ENCODE measurements around the gene COG5. TPM values are rescaled to one million over a fixed set of nuclear protein-coding genes. Genes with fewer than 3 reads are reported as not detected.

Gene COG5
- total RNA-seq, 1 donor from 2014 or later: 44.7 TPM

DNA sequence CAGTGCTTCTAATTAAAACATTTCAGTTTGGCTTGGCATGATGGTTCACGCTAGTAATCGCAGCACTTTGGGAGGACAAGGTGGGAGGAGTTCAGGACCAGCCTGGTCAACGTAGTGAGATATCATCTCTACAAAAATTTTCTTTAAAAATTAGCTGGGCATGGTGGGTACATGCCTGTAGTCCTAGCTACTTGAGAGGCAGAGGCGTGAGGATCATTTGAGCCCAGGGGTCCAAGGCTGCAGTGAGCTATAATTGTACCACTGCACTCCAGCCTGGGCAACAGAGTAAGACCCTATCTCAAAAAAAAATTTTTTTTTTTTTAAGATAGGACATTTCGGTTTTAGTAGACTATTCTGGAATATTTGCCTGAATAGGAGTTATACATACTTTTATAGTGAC lies 382.5 kb downstream of the COG5 start:
- TF ChIP-seq, protein P1, sequence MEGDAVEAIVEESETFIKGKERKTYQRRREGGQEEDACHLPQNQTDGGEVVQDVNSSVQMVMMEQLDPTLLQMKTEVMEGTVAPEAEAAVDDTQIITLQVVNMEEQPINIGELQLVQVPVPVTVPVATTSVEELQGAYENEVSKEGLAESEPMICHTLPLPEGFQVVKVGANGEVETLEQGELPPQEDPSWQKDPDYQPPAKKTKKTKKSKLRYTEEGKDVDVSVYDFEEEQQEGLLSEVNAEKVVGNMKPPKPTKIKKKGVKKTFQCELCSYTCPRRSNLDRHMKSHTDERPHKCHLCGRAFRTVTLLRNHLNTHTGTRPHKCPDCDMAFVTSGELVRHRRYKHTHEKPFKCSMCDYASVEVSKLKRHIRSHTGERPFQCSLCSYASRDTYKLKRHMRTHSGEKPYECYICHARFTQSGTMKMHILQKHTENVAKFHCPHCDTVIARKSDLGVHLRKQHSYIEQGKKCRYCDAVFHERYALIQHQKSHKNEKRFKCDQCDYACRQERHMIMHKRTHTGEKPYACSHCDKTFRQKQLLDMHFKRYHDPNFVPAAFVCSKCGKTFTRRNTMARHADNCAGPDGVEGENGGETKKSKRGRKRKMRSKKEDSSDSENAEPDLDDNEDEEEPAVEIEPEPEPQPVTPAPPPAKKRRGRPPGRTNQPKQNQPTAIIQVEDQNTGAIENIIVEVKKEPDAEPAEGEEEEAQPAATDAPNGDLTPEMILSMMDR (IDR thresholded peaks at IDR 0.05): no peak
- peaks cover 33% of the 10 kb centered on the region for H3K36me3 Mint-ChIP-seq (ENCODE audit: unreplicated experiment)
- H3K27me3 Mint-ChIP-seq (ENCODE audit: unreplicated experiment): no peaks in the 10 kb centered on the region
- no peak for DNase-seq (ENCODE audit: extremely low spot score, unreplicated experiment)
- H3K9me3 Mint-ChIP-seq (ENCODE audit: unreplicated experiment): no peaks in the 10 kb centered on the region
- peaks cover 16% of the 10 kb centered on the region for H3K4me1 Mint-ChIP-seq (ENCODE audit: unreplicated experiment)
- no peak overlapping the region for H3K4me3 Mint-ChIP-seq (ENCODE audit: unreplicated experiment)
- no peak overlapping the region for H3K27ac Mint-ChIP-seq (ENCODE audit: unreplicated experiment)

DNA sequence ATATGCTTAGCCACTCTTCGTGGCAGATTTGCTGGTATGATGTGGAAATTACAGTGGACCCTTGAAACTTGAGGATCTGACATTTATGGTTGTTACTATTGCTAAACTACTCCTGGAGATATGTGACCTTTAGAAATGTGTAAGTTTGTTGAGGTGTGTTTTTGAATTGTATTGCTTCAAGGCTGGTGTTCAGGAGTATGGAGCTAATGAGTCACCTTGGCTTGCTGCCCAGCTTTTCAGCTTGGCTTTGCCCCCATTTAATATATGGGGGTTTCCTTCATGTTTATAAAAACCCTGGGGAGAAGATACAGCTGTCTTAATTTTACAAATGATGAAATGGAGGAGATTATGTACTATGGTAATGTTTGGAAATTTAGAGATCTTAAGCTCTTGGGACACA lies 383.3 kb downstream of the COG5 start:
- no peak overlapping the region for H3K4me3 Mint-ChIP-seq (ENCODE audit: unreplicated experiment)

DNA sequence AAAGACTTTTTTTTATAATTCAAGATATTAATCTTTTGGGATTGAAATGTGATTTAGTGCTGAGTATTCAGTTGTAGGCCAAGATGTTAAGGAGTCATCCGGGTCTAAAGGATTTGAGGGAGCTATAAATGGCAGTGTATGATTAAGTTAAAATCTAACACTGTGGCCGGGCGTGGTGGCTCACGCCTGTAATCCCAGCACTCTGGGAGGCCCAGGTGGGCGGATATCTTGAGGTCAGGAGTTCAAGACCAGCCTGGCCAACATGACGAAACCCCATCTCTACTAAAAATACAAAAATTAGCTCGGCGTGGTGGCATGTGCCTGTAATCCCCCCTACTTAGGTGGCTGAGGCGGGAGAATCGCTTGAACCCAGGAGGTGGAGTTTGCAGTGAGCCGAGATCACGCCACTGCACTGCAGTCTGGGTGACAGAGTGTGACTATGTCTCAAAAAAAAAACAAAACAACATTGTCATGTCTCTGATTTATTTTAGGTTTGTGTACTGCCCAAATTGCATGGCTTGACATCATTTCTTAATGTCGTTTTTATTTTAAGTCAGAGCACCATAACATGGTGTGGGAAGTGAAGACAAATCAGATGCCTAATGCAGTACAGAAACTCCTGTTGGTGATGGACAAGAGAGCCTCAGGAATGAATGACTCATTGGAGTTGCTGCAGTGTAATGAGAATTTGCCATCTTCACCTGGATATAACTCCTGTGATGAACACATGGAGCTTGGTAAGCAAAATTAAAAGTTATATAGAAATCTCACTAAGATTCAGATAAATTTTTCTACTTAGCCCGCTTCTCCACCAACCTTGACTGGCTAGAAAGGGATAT lies 384.2 kb downstream of the COG5 start:
- Mint-ChIP-seq H3K4me1 (ENCODE audit: unreplicated experiment) (peaks cover 16% of the 10 kb centered on the region), H3K9me3 (ENCODE audit: unreplicated experiment) (no peaks in the 10 kb centered on the region), H3K27ac (ENCODE audit: unreplicated experiment) (no peak overlapping the region), H3K27me3 (ENCODE audit: unreplicated experiment) (no peaks in the 10 kb centered on the region), H3K4me3 (ENCODE audit: unreplicated experiment) (no peak overlapping the region), H3K36me3 (ENCODE audit: unreplicated experiment) (peaks cover 25% of the 10 kb centered on the region)
- TF ChIP-seq, protein P1 (IDR thresholded peaks at IDR 0.05): no peak
- DNase-seq (ENCODE audit: extremely low spot score, unreplicated experiment): no peak

More for the DNA sequence above, 383.3 kb downstream of the COG5 start:
- Mint-ChIP-seq H3K9me3 (ENCODE audit: unreplicated experiment) (no peaks in the 10 kb centered on the region), H3K36me3 (ENCODE audit: unreplicated experiment) (peaks cover 31% of the 10 kb centered on the region), H3K4me1 (ENCODE audit: unreplicated experiment) (peaks cover 16% of the 10 kb centered on the region), H3K27me3 (ENCODE audit: unreplicated experiment) (no peaks in the 10 kb centered on the region), H3K27ac (ENCODE audit: unreplicated experiment) (peak overlapping the region; percentile 63)
- TF ChIP-seq, protein P1 (IDR thresholded peaks at IDR 0.05): no peak
- DNase-seq (ENCODE audit: extremely low spot score, unreplicated experiment): no peak

DNA sequence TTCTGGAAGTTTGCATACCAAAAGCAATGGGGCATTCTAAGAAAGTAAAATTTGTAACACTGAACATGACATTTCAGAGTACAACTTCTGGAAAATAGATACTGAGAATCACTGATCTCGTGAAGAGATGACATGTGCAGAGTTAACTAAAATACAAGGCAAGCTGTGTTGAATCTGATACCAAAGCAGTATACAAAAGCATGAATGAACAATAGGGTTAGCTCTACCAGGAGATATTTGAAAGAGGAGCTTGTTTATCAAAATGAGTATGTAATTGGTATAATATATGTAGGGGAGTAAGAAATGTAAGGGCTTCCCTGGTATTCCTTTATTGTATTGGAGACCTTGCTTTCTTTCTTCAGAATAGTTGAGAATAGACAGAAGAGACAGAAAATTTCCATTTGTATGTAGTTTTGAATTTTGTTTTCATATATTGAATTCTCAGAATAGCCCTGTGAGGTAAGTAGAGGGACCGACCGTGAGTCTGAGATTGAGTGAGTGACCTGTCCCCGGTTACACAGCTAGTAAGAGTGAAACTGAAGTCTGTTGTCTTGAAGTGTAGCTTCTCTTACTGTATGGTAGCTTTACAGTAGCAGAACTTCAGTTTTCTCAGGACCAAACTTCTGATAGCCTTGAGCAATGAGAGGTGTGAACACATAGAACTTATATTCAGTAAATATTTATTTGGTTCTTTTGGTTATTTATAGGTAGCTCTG lies 389.9 kb downstream of the COG5 start:
- no peak overlapping the region for H3K4me3 Mint-ChIP-seq (ENCODE audit: unreplicated experiment)
- no peaks in the 10 kb centered on the region for H3K27me3 Mint-ChIP-seq (ENCODE audit: unreplicated experiment)
- peaks cover 29% of the 10 kb centered on the region for H3K4me1 Mint-ChIP-seq (ENCODE audit: unreplicated experiment)
- TF ChIP-seq, protein P1 (IDR thresholded peaks at IDR 0.05): no peak
- H3K9me3 Mint-ChIP-seq (ENCODE audit: unreplicated experiment): no peaks in the 10 kb centered on the region
- no peak for DNase-seq (ENCODE audit: extremely low spot score, unreplicated experiment)
- H3K36me3 Mint-ChIP-seq (ENCODE audit: unreplicated experiment): peaks cover 2% of the 10 kb centered on the region
- no peak overlapping the region for H3K27ac Mint-ChIP-seq (ENCODE audit: unreplicated experiment)

DNA sequence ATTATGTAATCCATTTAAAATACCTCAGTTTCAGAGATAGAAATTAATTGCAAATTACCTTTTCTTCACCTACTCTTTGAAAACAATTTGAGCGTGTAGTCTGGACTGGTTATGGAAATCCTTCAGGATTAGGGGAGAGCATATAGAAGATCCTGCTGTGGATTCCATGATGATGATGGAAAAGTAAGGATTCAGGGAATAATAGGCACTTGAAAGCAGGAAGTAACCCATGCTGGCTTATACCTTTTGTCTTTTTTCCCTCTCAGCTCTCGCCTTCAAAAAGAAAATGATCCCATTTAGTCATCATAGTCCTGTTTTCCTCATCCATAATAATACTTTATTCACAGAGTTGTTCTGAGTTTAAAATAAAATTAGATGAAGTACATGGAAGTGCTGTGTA lies 390.5 kb downstream of the COG5 start:
- no peak overlapping the region for H3K4me3 Mint-ChIP-seq (ENCODE audit: unreplicated experiment)
- H3K27me3 Mint-ChIP-seq (ENCODE audit: unreplicated experiment): no peaks in the 10 kb centered on the region
- DNase-seq (ENCODE audit: extremely low spot score, unreplicated experiment): no peak
- TF ChIP-seq, protein P1 (IDR thresholded peaks at IDR 0.05): no peak
- H3K4me1 Mint-ChIP-seq (ENCODE audit: unreplicated experiment): peaks cover 30% of the 10 kb centered on the region
- H3K27ac Mint-ChIP-seq (ENCODE audit: unreplicated experiment): no peak overlapping the region
- no peaks in the 10 kb centered on the region for H3K9me3 Mint-ChIP-seq (ENCODE audit: unreplicated experiment)
- H3K36me3 Mint-ChIP-seq (ENCODE audit: unreplicated experiment): peaks cover 2% of the 10 kb centered on the region
